ENCODE measurements around the gene IL15RA.

DNA sequence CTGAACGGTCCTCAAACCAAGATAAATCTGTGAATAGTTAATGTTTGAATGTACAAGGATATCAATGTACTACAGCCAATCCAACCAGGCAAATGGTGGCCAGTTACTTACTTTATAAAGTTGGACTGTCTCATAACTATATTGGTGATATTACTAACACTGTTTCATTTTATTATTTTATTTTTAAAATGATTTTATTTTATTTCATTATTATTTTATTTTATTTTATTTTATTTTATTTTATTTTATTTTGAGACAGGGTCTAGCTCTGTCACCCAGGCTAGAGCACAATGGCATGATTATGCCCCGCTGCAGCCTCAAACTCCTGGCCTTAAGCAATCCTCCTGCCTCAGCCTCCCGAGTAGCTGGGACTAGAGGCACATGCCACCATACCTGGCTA, 6.8 kb downstream of the IL15RA start:
- TF ChIP-seq RAD21 (IDR thresholded peaks at IDR 0.05; ENCODE audit: insufficient read depth, low read depth, low read length) (no peak), SMAD1 (IDR thresholded peaks at IDR 0.05; ENCODE audit: low read depth, partially characterized antibody) (no peak), EZH2 (IDR thresholded peaks at IDR 0.05; ENCODE audit: borderline replicate concordance, control insufficient read depth, low read depth, low read length) (no peak), CREB1 (IDR thresholded peaks at IDR 0.05; ENCODE audit: low read depth) (no peak), POLR2AphosphoS5 (IDR thresholded peaks at IDR 0.05; ENCODE audit: low read length) (no peak)
- TF ChIP-seq, protein P1, sequence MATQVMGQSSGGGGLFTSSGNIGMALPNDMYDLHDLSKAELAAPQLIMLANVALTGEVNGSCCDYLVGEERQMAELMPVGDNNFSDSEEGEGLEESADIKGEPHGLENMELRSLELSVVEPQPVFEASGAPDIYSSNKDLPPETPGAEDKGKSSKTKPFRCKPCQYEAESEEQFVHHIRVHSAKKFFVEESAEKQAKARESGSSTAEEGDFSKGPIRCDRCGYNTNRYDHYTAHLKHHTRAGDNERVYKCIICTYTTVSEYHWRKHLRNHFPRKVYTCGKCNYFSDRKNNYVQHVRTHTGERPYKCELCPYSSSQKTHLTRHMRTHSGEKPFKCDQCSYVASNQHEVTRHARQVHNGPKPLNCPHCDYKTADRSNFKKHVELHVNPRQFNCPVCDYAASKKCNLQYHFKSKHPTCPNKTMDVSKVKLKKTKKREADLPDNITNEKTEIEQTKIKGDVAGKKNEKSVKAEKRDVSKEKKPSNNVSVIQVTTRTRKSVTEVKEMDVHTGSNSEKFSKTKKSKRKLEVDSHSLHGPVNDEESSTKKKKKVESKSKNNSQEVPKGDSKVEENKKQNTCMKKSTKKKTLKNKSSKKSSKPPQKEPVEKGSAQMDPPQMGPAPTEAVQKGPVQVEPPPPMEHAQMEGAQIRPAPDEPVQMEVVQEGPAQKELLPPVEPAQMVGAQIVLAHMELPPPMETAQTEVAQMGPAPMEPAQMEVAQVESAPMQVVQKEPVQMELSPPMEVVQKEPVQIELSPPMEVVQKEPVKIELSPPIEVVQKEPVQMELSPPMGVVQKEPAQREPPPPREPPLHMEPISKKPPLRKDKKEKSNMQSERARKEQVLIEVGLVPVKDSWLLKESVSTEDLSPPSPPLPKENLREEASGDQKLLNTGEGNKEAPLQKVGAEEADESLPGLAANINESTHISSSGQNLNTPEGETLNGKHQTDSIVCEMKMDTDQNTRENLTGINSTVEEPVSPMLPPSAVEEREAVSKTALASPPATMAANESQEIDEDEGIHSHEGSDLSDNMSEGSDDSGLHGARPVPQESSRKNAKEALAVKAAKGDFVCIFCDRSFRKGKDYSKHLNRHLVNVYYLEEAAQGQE (IDR thresholded peaks at IDR 0.05; ENCODE audit: low read depth, low read length) = no peak
- TF ChIP-seq, protein P2, sequence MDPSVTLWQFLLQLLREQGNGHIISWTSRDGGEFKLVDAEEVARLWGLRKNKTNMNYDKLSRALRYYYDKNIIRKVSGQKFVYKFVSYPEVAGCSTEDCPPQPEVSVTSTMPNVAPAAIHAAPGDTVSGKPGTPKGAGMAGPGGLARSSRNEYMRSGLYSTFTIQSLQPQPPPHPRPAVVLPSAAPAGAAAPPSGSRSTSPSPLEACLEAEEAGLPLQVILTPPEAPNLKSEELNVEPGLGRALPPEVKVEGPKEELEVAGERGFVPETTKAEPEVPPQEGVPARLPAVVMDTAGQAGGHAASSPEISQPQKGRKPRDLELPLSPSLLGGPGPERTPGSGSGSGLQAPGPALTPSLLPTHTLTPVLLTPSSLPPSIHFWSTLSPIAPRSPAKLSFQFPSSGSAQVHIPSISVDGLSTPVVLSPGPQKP (IDR thresholded peaks at IDR 0.05; ENCODE audit: low read depth, low read length) = no peak
- TF ChIP-seq, protein P3, sequence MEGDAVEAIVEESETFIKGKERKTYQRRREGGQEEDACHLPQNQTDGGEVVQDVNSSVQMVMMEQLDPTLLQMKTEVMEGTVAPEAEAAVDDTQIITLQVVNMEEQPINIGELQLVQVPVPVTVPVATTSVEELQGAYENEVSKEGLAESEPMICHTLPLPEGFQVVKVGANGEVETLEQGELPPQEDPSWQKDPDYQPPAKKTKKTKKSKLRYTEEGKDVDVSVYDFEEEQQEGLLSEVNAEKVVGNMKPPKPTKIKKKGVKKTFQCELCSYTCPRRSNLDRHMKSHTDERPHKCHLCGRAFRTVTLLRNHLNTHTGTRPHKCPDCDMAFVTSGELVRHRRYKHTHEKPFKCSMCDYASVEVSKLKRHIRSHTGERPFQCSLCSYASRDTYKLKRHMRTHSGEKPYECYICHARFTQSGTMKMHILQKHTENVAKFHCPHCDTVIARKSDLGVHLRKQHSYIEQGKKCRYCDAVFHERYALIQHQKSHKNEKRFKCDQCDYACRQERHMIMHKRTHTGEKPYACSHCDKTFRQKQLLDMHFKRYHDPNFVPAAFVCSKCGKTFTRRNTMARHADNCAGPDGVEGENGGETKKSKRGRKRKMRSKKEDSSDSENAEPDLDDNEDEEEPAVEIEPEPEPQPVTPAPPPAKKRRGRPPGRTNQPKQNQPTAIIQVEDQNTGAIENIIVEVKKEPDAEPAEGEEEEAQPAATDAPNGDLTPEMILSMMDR (IDR thresholded peaks at IDR 0.05 in 2 of 3, conservative IDR thresholded peaks at IDR 0.05 in 1 of 3; ENCODE audit: control insufficient read depth in 2 of 3, extremely low read depth in 1 of 3, insufficient read depth in 1 of 3, low read depth in 3 of 3, low read length in 3 of 3) = no peak

All from GM12878 (cell line).